H1 (cell line): ENCODE results near the gene GOLGA1. TPM values are rescaled to one million over a fixed set of nuclear protein-coding genes. Genes with fewer than 3 reads are reported as not detected.

Experiments used
- BACH1 ChIP-seq: IDR thresholded peaks from 2 replicates; pipeline ENCODE4 v1.6.1; 2012; ENCODE audit warnings: low read length, improper control_type of control experiment
- BRCA1 ChIP-seq: IDR thresholded peaks from 2 replicates; pipeline ENCODE4 v1.6.1; 2012; ENCODE audit warnings: low read depth, low read length, improper control_type of control experiment
- TBP ChIP-seq: IDR thresholded peaks from 2 replicates; pipeline ENCODE4 v1.6.1; 2011; ENCODE audit warnings: low read depth, low read length, improper control_type of control experiment
- polyA plus RNA-seq, 7 experiments: library from polyadenylated mRNA; depleted of rRNA in 3 of 7; stranded (reverse) in 5 of 7; unstranded in 2 of 7; fragments of >200 nt in 5 of 7; fragments of 200-250 nt in 2 of 7; gene quantifications; 1 replicate in 5 of 7; 2 replicates in 1 of 7; 4 replicates in 1 of 7; pipeline versions ENCODE4 v1.2.1 to v1.2.3, GENCODE V29; 2011 to 2013; ENCODE audit warnings: missing spikeins in 2 of 7, mixed read lengths in 2 of 7
- total RNA-seq: library from RNA; stranded (reverse); fragmentation: NEBNext Ultra II Directional; extraction: Animal tissue kit (Norgen Biotek cat#: 25700); gene quantifications from 2 replicates; pipeline ENCODE4 v1.2.1, GENCODE V29; 2021

GOLGA1 gene
- total and polyA plus RNA-seq, 2 of the 8 experiments (the other 6 are each of a cell fraction or from before 2014, with no cell fraction given): 4.8 to 6.5 TPM

DNA sequence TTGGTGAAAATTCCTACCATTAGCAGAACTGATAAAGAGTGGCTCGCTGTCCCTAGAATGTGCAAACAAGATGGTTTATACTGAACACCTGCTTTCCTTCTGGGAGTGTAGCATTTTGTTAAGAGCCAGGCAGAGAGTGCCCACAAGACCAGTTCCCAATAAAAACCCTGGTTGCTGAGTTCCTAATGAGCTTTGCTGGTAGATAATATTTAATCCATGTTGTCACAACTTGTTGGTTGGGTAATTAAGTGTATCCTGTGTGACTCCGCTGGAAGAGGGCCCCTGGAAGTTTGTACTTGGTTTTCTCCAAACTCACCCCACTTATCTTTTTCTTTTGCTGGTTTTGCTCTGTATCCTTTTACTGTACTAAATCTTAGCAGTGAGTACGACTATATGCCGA, 39.5 kb upstream of the GOLGA1 start (continued):
- no peak for TF ChIP-seq TBP
- TF ChIP-seq BRCA1: no peak
- TF ChIP-seq BACH1: no peak
